GM12864 (cell line): Measurements from ENCODE around the gene REXO1.

ENCODE experiments used
- DNase-seq: peaks from one replicate; pipeline ENCODE4 v3.0.0-alpha.2; 2011; ENCODE audit warnings: low read depth
- H3K4me3 ChIP-seq: 2 replicates; pipeline ENCODE4 v1.5.1; 2011; ENCODE audit warnings: mild to moderate bottlenecking, low read depth, low read length, control low read depth
- CTCF ChIP-seq: IDR thresholded peaks from 2 replicates; pipeline ENCODE4 v1.5.1; 2011; ENCODE audit warnings: low read depth, mild to moderate bottlenecking, moderate library complexity, low read length, control low read depth, inconsistent platforms; ENCODE audit errors: missing control alignments

The REXO1 gene

DNA sequence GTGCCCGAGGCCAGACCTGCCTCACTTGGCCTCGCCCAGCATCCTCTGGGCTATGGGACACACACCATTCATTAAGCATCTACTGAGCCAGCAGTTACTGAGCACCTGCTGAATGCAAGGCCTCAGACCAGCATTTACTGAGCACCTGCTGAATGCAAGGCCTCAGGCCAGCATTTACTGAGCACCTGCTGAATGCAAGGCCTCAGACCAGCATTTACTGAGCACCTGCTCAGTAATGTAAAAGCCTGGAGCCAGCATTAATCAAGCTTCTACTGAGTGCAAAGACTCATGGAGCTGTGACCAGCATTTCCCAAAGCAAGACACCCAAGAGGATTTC, 39.9 kb downstream of the REXO1 start:
- no peak for TF ChIP-seq CTCF
- no peak overlapping the region for H3K4me3 ChIP-seq
- DNase-seq: no peak

DNA sequence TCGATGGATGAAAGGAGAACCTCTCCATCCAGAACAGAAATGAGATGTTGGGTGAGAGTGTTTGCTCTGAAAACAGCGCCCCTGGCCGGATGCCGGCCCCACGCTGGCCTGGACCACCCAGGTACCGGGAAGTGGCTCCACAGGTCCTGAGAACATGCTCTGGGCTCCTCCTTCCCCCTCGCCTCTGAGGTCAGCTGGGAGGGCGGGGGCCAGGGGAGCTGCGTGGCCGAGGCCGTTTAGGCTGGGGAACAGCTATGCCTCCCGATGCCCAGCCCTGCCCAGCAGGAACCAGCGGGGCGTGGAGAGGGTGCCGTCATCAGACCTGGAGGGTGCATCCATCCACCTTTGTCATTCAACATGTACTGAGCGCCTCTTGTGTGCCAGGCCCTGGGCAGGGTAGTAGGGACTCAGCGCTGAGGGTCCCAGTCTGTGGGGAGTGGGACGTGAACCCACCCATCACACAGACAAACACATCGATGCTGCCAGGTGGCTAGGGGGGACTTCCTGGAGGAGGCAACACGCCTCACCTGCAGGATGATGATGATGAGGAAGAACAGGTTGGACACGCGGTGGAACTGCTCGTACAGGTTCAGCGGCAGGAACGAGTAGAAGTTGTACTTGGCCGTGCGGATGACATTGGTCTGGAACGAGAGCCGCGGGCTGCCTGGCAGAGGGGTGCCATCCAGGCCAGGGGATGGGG, 40.4 kb downstream of the REXO1 start:
- TF ChIP-seq CTCF: no peak
- DNase-seq: no peak
- no peak overlapping the region for H3K4me3 ChIP-seq

DNA sequence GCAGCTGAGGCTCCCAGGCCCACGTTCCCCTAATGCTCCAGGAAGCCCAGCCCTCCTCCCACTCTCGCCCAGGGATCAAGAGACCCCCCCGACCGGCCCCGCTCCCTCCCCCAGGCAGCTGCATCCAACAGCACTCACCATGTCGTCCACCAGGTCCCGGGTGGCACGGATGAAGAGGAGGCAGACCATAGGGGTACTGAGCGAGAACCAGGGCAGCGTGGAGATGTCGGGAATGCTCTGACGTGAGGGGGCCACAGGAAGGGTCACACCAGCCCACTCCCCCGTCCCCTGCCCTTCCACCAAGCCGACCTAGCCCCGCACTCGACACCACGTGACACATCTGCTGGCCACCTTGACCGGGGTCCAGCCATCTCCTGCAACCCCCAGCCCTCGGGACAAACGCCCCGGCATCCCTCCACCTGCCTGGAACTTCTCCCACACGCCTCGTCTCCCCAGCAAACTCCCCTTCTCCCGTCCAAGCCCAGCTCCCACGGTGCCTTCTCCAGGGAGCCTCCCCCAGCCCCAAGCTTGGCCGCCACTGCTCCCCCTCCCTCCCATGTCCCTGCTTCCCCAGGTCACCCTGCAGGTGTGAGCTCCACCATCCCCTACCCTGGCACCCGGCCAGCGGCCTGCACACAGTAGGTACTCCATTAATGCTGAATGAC, 41.1 kb downstream of the REXO1 start:
- H3K4me3 ChIP-seq: no peak overlapping the region
- DNase-seq: no peak
- no peak for TF ChIP-seq CTCF

- TF ChIP-seq CTCF: no peak
- H3K4me3 ChIP-seq: no peak overlapping the region
- DNase-seq: no peak
Observed at GRCh38 chr19:1806184-1807029, 41.9 kb downstream of the REXO1 start.

GRCh38 chr19:1805401-1806183, 42.7 kb downstream of the REXO1 start:
- TF ChIP-seq CTCF: no peak
- no peak for DNase-seq
- H3K4me3 ChIP-seq: no peak overlapping the region

DNA sequence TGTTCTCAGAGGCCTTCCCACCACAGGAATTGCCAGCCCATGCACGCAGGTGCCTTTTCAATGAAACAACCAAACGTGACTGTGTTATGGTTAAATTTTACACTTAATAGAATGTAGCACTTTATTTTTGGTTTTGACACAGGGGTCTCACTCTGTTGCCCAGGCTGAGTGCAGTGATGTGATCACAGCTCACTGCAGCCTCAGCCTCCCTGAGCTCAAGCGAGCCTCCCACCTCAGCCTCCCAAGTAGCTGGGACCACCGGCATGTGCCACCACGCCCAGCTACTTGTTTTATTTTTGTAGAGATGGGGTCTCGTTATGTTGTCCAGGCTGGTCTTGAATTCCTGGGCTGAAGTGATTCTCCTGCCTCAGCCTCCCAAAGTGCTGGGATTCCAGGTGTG, 43.4 kb downstream of the REXO1 start:
- no peak overlapping the region for H3K4me3 ChIP-seq
- TF ChIP-seq CTCF: no peak
- DNase-seq: no peak
